GM13977 (cell line): ENCODE data around the gene RPRD1B.

Source experiments
- DNase-seq: peaks from one replicate; pipeline ENCODE4 v3.0.0; 2012; ENCODE audit warnings: low spot score
- CTCF ChIP-seq: IDR thresholded peaks from 2 replicates; pipeline ENCODE4 v1.5.1; 2012; ENCODE audit warnings: mild to moderate bottlenecking, control low read depth; ENCODE audit not compliant: insufficient read depth; ENCODE audit errors: extremely low read depth, missing control alignments
- in situ Hi-C: fragments of 300-500 bp; cut with MboI; formaldehyde crosslinking; loops from one replicate; pipeline ENCODE4 v1.12.0; 2022; ENCODE audit warnings: low sequenced_read_pairs, low pct_unique_long_range_greater_than_20kb, mixed read lengths, inconsistent platforms; ENCODE audit not compliant: unreplicated experiment

Gene RPRD1B

GRCh38 chr20:38114353-38114791, 80.8 kb downstream of the RPRD1B start:
- TF ChIP-seq CTCF, result no peak
- no peak for DNase-seq
- in situ Hi-C loops, result no loop called here

- no peak for DNase-seq
- in situ Hi-C loops, result no loop called here
- peak; percentile 12 for TF ChIP-seq CTCF
These were observed 81.7 kb downstream of the RPRD1B start for GRCh38 chr20:38115205-38115604.

- no peak for DNase-seq
- in situ Hi-C loops, result no loop called here
- no peak for TF ChIP-seq CTCF
These were observed 82.3 kb downstream of the RPRD1B start for GRCh38 chr20:38115896-38116295.

- in situ Hi-C loops, result no loop called here
- no peak for DNase-seq
- no peak for TF ChIP-seq CTCF
These were observed 83.0 kb downstream of the RPRD1B start for GRCh38 chr20:38116409-38117165.

- in situ Hi-C loops, result no loop called here
- TF ChIP-seq CTCF, result no peak
- no peak for DNase-seq
These were observed 83.7 kb downstream of the RPRD1B start for GRCh38 chr20:38117205-38117604.

GRCh38 chr20:38117635-38118034, 84.1 kb downstream of the RPRD1B start:
- DNase-seq, result no peak
- TF ChIP-seq CTCF, result no peak
- in situ Hi-C loops, result no loop called here
